Right lobe of liver (tissue), 4 donors: ENCODE measurements around the gene PRSS3.

ENCODE experiments used
- POLR2A ChIP-seq: fragments of 450-650 bp; IDR thresholded peaks from one replicate; pipeline ENCODE4 v1.6.1; 2017; ENCODE audit warnings: antibody characterized with exemption, mild to moderate bottlenecking
- TF ChIP-seq, protein P1 (sequence below), 4 donors: fragments of 200-600 bp in 3 of 4; fragments of 450-650 bp in 1 of 4; IDR thresholded peaks; one replicate each; pipeline versions ENCODE4 v1.5.1 to v1.8.0; 2016 to 2022; ENCODE audit warnings: antibody characterized with exemption in 4 of 4, mild to moderate bottlenecking in 2 of 4
- donor health status: DM: no; HTN: no; CAD: no.
- donor health status: DM: no; HTN: no; CAD: no.
- donor health status: DM: no; HTN: yes; CAD: no.

DNA sequence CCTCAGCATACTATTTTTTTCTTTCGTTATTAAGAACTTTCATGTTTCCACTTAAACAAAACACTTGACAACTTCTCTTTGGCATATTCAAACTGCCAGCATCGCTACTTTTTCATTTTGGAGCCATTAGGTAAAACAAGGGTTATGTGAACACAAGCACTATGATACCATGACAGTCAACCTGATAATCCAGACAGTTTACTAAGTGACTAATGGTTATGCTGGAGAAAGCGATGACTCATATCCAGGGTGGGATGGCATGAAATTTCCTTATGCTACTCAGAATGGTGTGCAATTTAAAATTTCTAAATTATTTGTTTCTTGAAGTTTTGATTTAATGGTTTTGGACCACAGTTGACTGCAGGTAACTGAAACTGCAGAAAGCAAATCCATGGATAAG lies 29.9 kb upstream of the PRSS3 start:
- TF ChIP-seq, protein P1, sequence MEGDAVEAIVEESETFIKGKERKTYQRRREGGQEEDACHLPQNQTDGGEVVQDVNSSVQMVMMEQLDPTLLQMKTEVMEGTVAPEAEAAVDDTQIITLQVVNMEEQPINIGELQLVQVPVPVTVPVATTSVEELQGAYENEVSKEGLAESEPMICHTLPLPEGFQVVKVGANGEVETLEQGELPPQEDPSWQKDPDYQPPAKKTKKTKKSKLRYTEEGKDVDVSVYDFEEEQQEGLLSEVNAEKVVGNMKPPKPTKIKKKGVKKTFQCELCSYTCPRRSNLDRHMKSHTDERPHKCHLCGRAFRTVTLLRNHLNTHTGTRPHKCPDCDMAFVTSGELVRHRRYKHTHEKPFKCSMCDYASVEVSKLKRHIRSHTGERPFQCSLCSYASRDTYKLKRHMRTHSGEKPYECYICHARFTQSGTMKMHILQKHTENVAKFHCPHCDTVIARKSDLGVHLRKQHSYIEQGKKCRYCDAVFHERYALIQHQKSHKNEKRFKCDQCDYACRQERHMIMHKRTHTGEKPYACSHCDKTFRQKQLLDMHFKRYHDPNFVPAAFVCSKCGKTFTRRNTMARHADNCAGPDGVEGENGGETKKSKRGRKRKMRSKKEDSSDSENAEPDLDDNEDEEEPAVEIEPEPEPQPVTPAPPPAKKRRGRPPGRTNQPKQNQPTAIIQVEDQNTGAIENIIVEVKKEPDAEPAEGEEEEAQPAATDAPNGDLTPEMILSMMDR (IDR thresholded peaks at IDR 0.05), result no peak
- no peak for TF ChIP-seq POLR2A
